Cardiac fibroblast (primary cell): ENCODE data around the gene IQCH.

Experiments used
- DNase-seq, 2 donors: peaks; one replicate each; pipeline versions ENCODE4 v3.0.0 to v3.0.0-alpha.2; 2010; ENCODE audit warnings: low read depth in 2 of 2
- H3K4me3 ChIP-seq, 2 donors: replicated peaks in 1 of 2; 1 replicate in 1 of 2; 2 replicates in 1 of 2; pipeline ENCODE4 v1.5.1; 2011; ENCODE audit warnings: low read depth in 2 of 2, low read length in 2 of 2, mild to moderate bottlenecking in 2 of 2, moderate library complexity in 1 of 2
- TF ChIP-seq, protein P1 (sequence below): IDR thresholded peaks from one replicate; pipeline ENCODE4 v1.5.1; 2011; ENCODE audit warnings: low read depth, mild to moderate bottlenecking, low read length, inconsistent platforms

Gene IQCH

DNA sequence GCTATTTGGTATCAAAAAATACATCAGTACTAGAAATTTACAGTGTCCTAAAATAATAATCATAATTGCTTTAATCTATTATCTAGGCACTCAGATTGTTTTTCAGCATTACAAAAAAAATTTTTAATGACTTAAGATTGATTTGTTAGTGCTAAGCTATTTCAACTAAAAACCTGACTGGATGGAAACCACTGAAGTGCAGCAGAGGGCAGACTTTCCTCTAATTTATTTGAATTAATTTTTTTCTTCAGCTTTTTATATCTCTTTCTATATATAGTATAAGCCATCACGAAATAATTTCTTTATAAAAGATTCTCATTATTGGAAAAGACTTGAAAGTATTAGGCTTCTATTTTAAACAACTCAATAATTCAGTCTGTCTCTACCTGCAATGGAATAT lies 131.4 kb downstream of the IQCH start:
- H3K4me3 ChIP-seq: no peak overlapping the region
- TF ChIP-seq, protein P1, sequence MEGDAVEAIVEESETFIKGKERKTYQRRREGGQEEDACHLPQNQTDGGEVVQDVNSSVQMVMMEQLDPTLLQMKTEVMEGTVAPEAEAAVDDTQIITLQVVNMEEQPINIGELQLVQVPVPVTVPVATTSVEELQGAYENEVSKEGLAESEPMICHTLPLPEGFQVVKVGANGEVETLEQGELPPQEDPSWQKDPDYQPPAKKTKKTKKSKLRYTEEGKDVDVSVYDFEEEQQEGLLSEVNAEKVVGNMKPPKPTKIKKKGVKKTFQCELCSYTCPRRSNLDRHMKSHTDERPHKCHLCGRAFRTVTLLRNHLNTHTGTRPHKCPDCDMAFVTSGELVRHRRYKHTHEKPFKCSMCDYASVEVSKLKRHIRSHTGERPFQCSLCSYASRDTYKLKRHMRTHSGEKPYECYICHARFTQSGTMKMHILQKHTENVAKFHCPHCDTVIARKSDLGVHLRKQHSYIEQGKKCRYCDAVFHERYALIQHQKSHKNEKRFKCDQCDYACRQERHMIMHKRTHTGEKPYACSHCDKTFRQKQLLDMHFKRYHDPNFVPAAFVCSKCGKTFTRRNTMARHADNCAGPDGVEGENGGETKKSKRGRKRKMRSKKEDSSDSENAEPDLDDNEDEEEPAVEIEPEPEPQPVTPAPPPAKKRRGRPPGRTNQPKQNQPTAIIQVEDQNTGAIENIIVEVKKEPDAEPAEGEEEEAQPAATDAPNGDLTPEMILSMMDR: peak; percentile 9
- DNase-seq: peak; percentile 5 to 9

DNA sequence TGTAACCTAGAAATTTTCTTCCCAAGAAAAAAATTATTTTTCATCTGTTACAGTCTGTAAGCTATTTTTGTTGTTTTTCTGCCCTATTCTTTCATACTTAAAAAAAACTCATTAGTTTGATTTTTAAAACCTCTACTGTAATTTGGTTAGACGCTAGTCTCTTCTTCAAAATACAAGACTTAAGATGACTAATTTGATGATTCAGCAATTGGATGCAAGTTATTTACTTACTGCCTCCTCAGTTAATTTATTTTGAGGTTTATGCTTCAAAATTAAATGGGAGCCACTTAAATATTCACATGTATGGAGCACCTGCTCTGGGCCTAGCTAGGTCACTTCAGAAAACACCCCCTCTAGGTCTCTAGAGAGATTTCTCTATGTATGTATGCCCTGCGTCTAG lies 132.4 kb downstream of the IQCH start:
- no peak overlapping the region for H3K4me3 ChIP-seq
- DNase-seq: no peak
- TF ChIP-seq, protein P1: no peak

DNA sequence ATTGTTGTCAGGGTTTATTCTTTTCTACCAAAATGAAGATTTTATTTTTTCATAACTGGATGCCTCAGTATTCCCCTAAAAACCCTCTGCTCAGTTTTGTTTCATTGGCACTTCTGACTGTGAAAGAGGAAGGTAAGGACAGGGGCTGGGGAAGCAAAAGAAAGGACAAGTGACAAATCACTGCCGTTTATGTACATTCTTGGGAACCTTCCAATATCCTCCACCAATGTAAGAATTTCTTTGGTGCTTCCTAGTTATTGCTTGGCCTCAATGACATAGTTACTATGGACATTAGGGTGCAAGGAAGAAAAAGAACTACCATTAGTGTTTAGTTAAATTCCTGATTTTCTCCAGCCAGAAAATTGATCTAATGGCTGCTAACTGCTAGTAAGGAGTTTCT lies 135.4 kb downstream of the IQCH start:
- DNase-seq: no peak
- H3K4me3 ChIP-seq: no peak overlapping the region
- TF ChIP-seq, protein P1: no peak

DNA sequence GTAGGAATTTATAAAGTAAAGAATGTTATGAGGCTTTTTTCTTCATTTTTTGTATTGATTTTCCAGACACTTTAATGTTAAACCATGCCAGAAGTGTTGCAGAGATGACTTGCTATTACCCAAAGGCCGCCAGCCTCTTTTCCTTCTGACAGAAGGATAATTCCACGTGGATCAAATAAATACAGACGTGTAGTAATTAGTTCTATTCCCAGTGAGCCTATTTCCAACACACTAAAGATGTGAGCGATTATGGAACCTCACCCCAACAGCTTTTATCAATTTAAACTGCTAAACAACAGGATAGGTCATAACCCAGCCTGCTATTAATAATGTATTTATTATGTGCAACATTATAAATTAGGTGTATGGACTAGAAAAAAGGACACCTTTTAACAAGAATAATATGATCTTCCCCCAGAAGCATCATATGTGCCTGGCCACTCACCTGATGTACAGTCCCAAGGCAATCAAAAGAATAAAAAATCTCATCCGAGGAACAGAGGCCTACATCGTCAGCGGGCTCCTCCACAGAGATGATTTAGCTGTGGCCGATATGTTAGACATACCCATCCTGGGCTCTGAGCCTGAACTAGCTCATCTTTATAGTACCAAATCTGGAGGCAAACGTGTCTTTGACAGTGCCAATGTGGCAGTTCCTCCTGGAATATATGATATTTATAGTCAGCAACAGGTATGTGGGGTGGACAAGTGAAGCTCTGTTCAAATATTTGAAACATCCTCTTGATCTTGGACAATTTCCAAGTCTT lies 140.5 kb downstream of the IQCH start:
- TF ChIP-seq, protein P1: no peak
- H3K4me3 ChIP-seq: no peak overlapping the region
- DNase-seq: no peak

DNA sequence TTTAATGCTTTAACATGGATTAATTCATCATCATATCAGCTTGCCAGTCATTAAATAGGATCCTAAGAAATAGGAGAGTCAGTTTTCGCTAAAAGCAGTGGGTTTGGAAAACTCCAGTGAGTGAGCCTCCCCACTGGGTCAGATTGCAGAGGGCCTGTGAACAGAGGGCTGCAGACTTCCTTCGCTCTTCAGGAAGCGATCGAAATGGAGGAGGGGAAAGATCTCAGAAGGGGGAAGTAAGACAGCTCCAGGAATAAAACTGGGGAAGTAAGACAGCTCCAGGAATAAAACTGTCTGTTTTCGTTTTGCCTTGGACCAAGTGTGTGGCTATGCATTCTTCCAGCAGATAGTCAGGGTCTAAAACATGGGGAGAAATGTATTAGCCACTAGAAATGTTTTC lies 141.5 kb downstream of the IQCH start:
- TF ChIP-seq, protein P1: no peak
- no peak for DNase-seq

DNA sequence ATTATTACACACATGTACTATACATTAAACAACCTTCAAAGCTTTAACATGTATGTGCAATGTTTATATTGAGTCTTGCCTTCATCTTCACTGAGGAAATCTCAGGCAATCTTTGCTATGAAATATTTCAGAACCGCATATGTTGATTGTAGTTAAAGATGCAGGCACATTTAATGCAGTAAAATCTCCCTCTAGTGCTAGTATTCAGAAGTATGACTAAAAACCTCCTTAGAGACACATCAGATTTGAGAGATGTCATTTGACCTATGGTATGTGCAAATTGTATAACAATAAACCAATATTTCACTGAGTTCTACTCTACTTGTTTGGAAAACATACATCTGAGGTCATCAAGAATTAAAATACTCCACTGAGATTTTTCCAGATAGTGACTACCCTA lies 142.6 kb downstream of the IQCH start:
- H3K4me3 ChIP-seq: no peak overlapping the region
- DNase-seq: no peak
- TF ChIP-seq, protein P1: no peak

More for the DNA sequence above, 141.5 kb downstream of the IQCH start:
- H3K4me3 ChIP-seq: no peak overlapping the region

DNA sequence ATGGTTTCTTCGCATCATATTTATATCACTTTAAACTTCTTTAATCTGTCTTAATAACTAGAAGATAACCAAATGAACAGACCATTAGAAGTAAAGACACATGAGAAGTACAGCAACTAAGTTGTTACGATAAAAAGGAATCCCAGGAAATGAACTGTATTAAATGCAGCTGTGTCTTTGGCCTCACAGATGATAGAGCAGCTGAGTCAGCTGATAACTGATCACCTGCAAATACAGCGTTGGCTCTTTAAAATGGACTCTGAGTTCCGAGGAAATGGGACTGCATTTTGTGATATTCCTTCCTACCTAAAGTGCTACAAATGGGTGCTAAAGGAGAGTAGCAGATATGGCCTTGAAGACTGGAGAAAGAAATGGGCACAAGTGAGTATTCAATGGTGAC lies 145.3 kb downstream of the IQCH start:
- no peak for DNase-seq
- H3K4me3 ChIP-seq: no peak overlapping the region
- TF ChIP-seq, protein P1: no peak
